ENCODE measurements around the gene AGBL1. TPM values are rescaled to one million over a fixed set of nuclear protein-coding genes. Genes with fewer than 3 reads are reported as not detected.

The AGBL1 gene
- total RNA-seq, 1 donor from 2014 or later = not detected

- no peak for DNase-seq (ENCODE audit: low read depth, low spot score)
These were observed 696.5 kb downstream of the AGBL1 start for GRCh38 chr15:86776145-86776544.

DNA sequence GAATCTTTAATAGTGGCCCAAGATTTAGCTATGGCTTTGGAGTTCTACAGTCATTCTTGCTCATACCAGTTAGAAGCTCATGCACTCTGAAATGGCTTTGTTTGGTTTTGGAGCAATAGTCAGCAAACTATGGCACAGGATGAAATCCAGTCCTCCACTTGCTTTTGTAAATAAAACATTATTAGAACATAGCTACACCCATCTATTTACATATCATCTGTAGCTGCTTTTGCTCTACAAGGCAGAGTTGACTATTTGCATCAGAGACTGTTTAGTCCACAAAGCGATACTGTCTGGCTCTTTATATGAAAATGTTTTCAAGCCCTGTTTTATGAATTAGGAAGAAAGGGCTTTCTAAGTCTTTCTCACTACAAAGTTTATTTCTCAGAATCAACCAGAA is 716.9 kb downstream of the AGBL1 start:
- no peak for DNase-seq (ENCODE audit: low read depth, low spot score)

DNA sequence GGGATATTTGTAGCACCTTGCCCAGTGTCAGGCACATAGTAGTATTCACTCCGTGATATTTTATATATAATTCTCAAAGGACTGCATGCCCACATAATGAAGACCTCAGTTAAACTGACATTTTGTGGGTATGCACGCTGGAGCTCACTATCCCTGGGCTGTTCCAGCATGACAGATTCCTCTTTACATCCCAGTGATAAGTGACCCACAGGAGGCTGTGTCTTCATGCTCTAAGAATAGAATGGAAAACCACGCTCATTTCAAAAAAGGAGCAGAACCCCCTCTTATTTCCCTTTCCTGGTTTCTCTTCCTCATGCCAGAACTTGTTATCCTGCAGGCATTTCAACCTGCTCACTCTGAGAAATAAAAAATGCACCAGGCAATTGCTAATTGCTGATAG is 717.5 kb downstream of the AGBL1 start:
- DNase-seq (ENCODE audit: low read depth, low spot score) = no peak

DNA sequence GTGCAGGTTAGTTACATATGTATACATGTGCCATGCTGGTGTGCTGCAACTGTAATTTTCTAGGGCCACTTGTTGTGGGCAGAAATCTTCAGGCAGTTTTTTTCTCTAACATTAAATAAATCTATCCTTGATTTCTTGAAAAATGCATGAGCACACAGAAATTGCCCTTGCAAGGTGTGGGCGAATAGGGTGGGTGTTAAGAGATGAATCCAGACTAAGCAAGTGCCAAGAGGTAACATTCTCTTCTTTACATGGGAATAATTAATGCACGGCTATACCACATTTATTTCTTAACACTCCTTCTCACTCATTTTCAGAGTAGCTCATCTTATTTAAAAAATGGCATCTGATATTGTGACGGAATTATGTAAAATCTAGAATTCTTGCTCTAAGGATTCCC is 719.6 kb downstream of the AGBL1 start:
- DNase-seq (ENCODE audit: low read depth, low spot score) = no peak

GRCh38 chr15:86802244-86802643 is 722.6 kb downstream of the AGBL1 start:
- no peak for DNase-seq (ENCODE audit: low read depth, low spot score)

DNA sequence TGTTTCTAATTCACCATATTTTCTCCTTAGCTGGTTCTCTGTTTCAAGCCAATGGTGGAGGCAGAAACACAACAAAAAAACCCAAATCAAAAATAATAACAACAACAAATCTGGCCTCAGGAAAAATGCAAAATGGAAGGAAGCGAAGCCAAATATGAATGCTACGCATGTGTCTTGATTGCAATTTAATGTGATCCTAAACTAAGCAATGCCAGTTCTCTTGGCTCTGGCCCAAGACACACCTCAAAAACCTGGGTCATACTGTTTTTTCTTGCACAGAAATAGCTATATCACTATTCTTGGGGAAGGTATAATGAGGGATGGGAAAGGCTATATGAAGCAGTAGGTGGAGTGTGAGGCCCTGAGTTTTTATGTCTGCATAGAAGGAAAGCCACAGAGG is 724.7 kb downstream of the AGBL1 start:
- no peak for DNase-seq (ENCODE audit: low read depth, low spot score)

DNA sequence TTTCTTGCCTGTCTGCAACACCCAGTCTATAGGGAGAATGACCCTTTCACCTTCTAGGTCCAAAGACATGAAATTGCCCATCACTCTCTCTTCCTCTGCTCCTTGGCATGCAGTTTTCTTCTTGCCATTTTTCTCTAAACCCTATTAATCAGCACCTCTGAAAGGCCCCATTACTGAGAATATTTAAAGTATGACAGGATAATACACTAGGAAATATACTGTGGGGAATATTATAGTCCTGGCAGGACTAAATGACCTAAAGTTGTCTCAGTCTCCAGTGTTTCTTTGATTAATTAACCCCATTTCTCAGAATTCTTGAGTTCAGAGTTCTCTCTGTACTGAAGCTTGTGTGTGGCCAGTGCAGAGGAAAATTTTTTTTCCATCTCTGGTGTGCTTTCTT is 730.7 kb downstream of the AGBL1 start:
- no peak for DNase-seq (ENCODE audit: low read depth, low spot score)

- DNase-seq (ENCODE audit: low read depth, low spot score) = no peak
These were observed 734.2 kb downstream of the AGBL1 start for GRCh38 chr15:86813892-86814291.

- no peak for DNase-seq (ENCODE audit: low read depth, low spot score)
These were observed 749.6 kb downstream of the AGBL1 start for GRCh38 chr15:86829245-86829644.

GRCh38 chr15:86830304-86830703 is 750.6 kb downstream of the AGBL1 start:
- no peak for DNase-seq (ENCODE audit: low read depth, low spot score)

DNA sequence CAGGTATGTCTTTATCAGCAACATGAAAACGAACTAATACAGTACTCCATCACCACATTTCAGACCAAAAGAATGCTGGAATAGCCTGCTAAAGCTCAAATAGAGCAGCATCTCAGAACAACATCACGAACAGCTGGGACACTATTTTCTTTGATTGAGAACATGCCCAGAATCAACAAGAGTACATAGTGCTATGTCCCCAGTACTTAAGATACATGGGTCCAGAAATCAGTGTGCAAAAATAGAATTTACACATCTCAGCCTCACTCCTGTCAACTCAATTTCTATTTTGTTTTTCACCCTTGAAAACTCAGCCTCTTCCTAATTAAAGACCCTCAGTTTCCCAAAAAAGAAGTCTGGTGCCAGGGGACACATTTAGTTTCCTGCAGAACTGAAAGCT is 753.9 kb downstream of the AGBL1 start:
- DNase-seq (ENCODE audit: low read depth, low spot score) = no peak

DNA sequence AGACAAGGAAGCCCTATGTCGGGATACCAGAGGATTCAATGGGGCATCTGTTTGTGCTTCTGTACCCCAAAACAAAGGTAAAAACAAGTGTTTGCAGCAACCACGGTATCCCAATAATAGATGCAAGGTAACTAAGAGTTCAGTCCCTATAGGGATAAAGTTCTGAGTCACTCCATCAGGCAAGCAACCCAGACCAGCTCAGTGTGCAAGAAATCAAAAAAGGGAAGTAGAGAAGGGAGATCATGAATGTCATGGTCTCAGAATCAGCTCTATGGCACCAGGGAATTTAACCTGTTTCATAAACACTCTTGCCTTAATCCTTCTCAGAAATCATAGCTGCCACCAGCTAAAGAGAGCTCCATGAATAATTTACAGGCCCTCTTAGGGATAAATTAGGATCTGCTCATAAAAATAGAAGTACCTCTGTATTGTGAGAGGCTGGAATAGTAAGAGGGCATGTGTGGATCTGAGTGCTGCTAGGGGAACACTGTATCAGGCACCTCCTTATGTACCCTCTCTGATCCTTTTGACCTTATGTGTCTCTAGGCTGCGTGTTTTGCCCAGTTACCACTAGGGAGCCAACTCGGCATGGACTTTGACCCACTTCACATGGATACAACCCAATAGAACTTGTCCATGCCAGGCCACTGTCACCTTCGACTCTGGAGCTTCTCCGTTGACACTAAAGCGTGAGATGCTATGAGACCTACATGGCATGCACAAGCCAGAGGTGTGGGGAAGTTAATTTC is 754.6 kb downstream of the AGBL1 start:
- DNase-seq (ENCODE audit: low read depth, low spot score) = no peak

- no peak for DNase-seq (ENCODE audit: low read depth, low spot score)
These were observed 757.8 kb downstream of the AGBL1 start for GRCh38 chr15:86837294-86838061.

DNA sequence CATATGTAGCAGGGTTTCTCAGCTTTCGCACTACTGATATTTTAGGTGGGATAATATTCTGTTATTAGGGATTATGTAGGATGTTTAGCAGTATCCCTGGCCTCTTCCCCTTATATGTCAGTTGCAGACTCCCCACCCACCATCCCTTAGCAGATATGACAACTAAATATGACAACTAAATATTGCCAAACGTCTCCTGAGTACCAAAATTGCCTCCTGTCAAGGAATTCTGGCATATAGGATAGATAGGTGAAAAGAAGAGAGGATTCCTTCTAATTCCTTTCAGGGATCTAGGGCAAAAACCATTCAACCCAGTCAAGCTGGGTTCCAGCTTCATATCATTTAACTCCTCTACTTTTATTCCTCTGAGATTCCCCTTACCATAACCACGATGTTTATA is 759.8 kb downstream of the AGBL1 start:
- DNase-seq (ENCODE audit: low read depth, low spot score) = no peak

GRCh38 chr15:86840996-86841395 is 761.3 kb downstream of the AGBL1 start:
- DNase-seq (ENCODE audit: low read depth, low spot score) = no peak

GRCh38 chr15:86842199-86842598 is 762.5 kb downstream of the AGBL1 start:
- DNase-seq (ENCODE audit: low read depth, low spot score) = no peak

- no peak for DNase-seq (ENCODE audit: low read depth, low spot score)
These were observed 766.4 kb downstream of the AGBL1 start for GRCh38 chr15:86846036-86846435.

DNA sequence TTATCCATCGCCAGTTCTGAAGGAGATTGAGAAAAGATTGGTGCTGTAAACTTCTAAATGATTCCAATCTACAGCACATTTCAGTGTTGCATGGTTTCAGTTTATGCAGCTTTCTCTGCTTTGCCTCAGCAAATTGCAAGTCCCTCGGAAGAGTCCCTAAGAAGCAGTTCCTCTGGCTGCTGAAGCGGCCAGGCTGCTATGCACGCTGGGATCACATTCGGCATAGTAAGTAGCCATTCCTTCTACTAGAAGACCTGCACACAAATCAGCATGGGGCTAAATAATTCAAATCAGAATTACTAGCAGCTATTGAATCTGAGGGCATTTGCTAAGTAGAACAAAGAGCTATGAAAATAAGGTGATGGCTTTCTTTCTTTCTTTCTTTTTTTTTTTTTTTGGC is 769.5 kb downstream of the AGBL1 start:
- no peak for DNase-seq (ENCODE audit: low read depth, low spot score)

DNA sequence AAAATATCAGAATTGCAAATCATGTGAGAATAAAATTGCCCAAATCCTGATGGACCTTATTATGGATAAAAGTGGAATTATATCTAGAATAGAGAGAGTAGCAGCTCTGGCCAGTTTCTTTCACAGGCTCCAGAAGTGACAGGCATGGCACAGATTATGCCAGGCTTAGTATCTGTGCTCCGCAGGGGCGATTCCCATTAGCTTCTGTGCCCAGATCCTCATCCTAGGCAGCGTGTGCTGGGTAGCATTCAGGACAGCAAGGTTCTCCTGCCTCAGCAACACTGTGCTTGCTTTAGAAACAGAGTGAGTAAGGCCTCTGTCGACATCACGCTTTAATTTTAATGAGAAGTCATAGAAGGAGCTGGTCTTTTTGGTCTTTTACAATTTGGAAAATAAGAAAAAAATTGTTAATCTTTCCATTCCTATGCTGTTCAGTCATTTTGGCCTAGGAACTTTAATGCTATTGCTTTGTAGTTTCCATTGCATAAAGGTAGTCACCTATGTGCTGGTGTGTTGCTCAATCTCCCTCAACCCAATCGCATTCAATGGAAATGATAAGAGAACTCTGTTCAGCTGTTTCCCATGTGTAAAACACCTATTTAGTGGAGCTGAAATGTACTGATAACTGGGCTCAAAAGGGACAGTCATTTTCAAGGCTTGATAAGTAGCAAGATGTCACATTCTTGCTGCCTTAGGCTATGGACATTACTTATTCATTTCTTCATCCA is 770.1 kb downstream of the AGBL1 start:
- no peak for DNase-seq (ENCODE audit: low read depth, low spot score)

DNA sequence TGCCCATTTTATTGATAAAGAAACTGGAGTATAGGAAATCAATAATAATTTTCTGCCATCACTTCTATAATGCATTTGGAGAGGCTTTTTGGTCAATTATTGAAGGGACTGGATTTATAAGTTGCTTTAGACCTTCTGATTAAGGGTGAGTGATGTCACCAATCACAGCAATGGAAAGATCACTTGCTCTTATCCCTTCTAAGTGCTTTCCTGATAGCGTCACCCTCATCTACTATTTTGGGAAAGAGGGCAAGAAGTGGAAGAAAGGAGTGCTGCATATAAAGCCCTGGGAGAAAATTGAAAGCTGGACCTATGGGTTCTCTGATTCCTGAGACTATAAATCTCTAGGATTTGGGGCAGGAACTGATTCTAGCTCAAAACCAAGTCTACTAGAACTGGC is 771.3 kb downstream of the AGBL1 start:
- DNase-seq (ENCODE audit: low read depth, low spot score) = no peak

- no peak for DNase-seq (ENCODE audit: low read depth, low spot score)
These were observed 773.1 kb downstream of the AGBL1 start for GRCh38 chr15:86852741-86853140.

GRCh38 chr15:86854176-86854575 is 774.5 kb downstream of the AGBL1 start:
- no peak for DNase-seq (ENCODE audit: low read depth, low spot score)
